Fibroblast of mammary gland (primary cell): ENCODE data around the gene TFIP11.

Source experiments
- DNase-seq: peaks from one replicate; pipeline ENCODE4 v3.0.0-alpha.2; 2010; ENCODE audit warnings: low read depth
- H3K4me3 ChIP-seq: 2 replicates; pipeline ENCODE4 v1.5.1; 2011; ENCODE audit warnings: low read depth, mild to moderate bottlenecking, low read length, moderate library complexity; ENCODE audit not compliant: control insufficient read depth
- TF ChIP-seq, protein P1 (sequence below): conservative IDR thresholded peaks from 2 replicates; pipeline ENCODE4 v1.5.1; 2011; ENCODE audit warnings: low read depth, low read length, inconsistent platforms; ENCODE audit not compliant: control insufficient read depth, insufficient read depth

Gene TFIP11

DNA sequence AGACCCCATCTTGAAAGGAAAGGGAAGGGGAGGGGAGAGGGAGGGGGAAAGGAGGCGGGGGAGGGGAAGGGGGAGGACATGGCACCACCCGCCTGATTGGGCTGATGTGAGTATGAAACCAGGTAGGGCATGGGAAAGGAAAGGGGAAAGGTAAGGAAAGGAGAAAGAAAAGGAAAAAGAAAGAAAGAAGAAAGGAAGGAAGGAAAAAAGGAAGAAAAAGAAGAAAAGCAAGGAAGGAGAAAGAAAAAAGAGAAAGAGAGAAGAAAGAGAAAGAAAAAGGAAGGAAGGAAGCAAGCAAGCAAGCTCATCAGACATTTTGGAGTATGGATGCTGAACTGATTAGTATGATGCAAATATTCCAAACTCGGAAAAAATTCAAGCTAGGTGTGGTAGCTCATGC lies 36.0 kb upstream of the TFIP11 start:
- TF ChIP-seq, protein P1, sequence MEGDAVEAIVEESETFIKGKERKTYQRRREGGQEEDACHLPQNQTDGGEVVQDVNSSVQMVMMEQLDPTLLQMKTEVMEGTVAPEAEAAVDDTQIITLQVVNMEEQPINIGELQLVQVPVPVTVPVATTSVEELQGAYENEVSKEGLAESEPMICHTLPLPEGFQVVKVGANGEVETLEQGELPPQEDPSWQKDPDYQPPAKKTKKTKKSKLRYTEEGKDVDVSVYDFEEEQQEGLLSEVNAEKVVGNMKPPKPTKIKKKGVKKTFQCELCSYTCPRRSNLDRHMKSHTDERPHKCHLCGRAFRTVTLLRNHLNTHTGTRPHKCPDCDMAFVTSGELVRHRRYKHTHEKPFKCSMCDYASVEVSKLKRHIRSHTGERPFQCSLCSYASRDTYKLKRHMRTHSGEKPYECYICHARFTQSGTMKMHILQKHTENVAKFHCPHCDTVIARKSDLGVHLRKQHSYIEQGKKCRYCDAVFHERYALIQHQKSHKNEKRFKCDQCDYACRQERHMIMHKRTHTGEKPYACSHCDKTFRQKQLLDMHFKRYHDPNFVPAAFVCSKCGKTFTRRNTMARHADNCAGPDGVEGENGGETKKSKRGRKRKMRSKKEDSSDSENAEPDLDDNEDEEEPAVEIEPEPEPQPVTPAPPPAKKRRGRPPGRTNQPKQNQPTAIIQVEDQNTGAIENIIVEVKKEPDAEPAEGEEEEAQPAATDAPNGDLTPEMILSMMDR: no peak
- no peak overlapping the region for H3K4me3 ChIP-seq
- DNase-seq: no peak

- DNase-seq: no peak
- no peak overlapping the region for H3K4me3 ChIP-seq
- TF ChIP-seq, protein P1: no peak
Measured at GRCh38 chr22:26547837-26548236, 35.6 kb upstream of the TFIP11 start.

GRCh38 chr22:26547426-26547825 lies 35.2 kb upstream of the TFIP11 start:
- TF ChIP-seq, protein P1: no peak
- H3K4me3 ChIP-seq: no peak overlapping the region
- DNase-seq: peak; percentile 8

DNA sequence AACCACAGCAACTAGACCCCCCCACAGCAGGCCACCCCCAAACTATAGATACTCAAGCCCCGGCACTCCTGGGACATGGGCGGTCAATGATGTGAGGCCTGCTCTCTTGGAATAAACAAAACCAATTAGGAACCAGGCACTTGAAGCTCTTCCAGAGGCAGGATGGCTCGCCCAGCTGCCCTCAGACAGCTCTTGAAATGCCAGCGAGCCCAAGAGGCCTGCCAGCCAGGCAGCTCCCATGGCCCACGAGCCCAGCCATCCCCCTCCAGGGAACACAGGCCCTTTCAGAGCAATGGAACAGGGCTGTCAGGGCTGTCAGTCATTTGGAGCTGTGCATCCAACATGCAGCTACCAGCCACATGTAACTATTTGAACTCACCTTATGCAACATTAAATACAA lies 34.0 kb upstream of the TFIP11 start:
- H3K4me3 ChIP-seq: no peak overlapping the region
- TF ChIP-seq, protein P1: no peak
- DNase-seq: no peak

- DNase-seq: no peak
- no peak overlapping the region for H3K4me3 ChIP-seq
- TF ChIP-seq, protein P1: no peak
Measured at GRCh38 chr22:26545827-26546226, 33.6 kb upstream of the TFIP11 start.

DNA sequence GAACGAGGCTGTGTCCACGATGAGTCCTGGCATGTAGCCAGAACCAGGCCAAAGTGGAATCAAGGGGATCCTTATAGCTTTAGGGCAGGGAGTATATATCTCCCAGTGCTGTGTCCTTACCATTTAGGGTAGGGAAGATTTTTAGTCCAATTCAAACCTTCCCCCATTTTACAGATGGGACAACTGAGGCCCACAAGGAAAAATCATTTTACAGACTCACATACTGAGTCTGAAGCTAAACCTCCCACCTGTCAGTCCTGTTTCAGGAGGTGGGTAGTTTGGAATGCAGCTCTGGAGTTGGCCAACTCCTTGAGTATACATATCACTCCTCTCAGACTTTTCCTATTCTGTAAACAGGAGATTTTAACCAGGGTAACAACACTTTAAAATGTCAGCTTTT lies 33.1 kb upstream of the TFIP11 start:
- DNase-seq: no peak
- no peak overlapping the region for H3K4me3 ChIP-seq
- TF ChIP-seq, protein P1: no peak

DNA sequence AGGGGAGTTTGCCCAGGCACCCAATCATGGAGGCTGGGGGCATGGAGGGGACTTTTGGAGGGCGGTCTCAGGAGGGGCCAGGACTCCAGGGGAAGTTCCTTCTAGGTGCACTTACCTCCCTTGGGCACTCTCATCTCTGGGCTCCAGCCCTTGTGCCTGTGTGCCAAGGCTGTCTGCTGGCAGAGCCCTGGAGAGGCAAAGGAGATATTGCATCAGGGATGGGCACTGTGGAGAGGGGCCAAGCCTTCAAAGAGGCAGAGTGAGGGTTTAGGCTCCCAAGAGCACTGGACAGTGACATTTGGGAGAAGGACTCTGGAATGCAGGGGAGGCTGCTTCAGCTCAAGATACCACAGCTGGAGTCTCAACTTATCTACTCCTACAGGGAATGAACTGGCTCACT lies 32.2 kb upstream of the TFIP11 start:
- TF ChIP-seq, protein P1: no peak
- H3K4me3 ChIP-seq: no peak overlapping the region
- DNase-seq: no peak
